Activated CD4-positive, alpha-beta T cell treated with anti-CD3 and anti-CD28 coated beads, Interleukin-2, amount 50 U/mL, for 4 hours (primary cell): ENCODE results near the gene LDHB.
A peak's percentile ranks its signal among the peaks of the same experiment; 100 is the strongest.
"Not testable (repeated sequence)": the region's sequence is repeated elsewhere in the genome, so short reads cannot be mapped to it uniquely, and the experiment has no call there.

Experiments
- DNase-seq, 2 experiments: peaks; one replicate each; pipeline ENCODE4 v3.0.0-alpha.2; 2020

The LDHB gene

GRCh38 chr12:21657326-21658077, at the start of gene LDHB:
Gene LDHB (minus strand): TSS chr12:21657842. CDS start chr12:21654671, 3,171 bp downstream.
- DNase-seq, result peak; percentile 94

GRCh38 chr12:21704847-21705246, 47.2 kb upstream of the LDHB start:
- DNase-seq, result no peak

GRCh38 chr12:21699851-21700250, 42.2 kb upstream of the LDHB start:
- no peak for DNase-seq

- DNase-seq, result no peak
Observed at GRCh38 chr12:21697904-21698630, 40.4 kb upstream of the LDHB start.

- DNase-seq, result no peak
Observed at GRCh38 chr12:21696625-21697024, 39.0 kb upstream of the LDHB start.

- no peak for DNase-seq
Observed at GRCh38 chr12:21695986-21696385, 38.3 kb upstream of the LDHB start.

- DNase-seq, result no peak
Observed at GRCh38 chr12:21694660-21695059, 37.0 kb upstream of the LDHB start.

GRCh38 chr12:21691515-21691914, 33.9 kb upstream of the LDHB start:
- no peak for DNase-seq

GRCh38 chr12:21690704-21691368, 33.2 kb upstream of the LDHB start:
- no peak for DNase-seq

- no peak for DNase-seq
Observed at GRCh38 chr12:21683115-21683514, 25.5 kb upstream of the LDHB start.

GRCh38 chr12:21678959-21679358, 21.3 kb upstream of the LDHB start:
- no peak for DNase-seq

- no peak for DNase-seq
Observed at GRCh38 chr12:21677622-21678277, 20.1 kb upstream of the LDHB start.

- no peak for DNase-seq
Observed at GRCh38 chr12:21677204-21677603, 19.6 kb upstream of the LDHB start.

GRCh38 chr12:21676776-21677175, 19.1 kb upstream of the LDHB start:
- DNase-seq, result no peak

- no peak for DNase-seq
Observed at GRCh38 chr12:21675641-21676040, 18.0 kb upstream of the LDHB start.

GRCh38 chr12:21675096-21675495, 17.5 kb upstream of the LDHB start:
- no peak for DNase-seq

GRCh38 chr12:21673830-21674552, 16.3 kb upstream of the LDHB start:
- not testable (repeated sequence) for DNase-seq

GRCh38 chr12:21672146-21672545, 14.5 kb upstream of the LDHB start:
- no peak for DNase-seq

- DNase-seq, result no peak
Observed at GRCh38 chr12:21666722-21667121, 9.1 kb upstream of the LDHB start.

GRCh38 chr12:21665816-21666215, 8.2 kb upstream of the LDHB start:
- DNase-seq, result no peak

GRCh38 chr12:21662122-21662792, 4.6 kb upstream of the LDHB start:
- no peak for DNase-seq
